HL-60 (cell line): ENCODE measurements around the gene KCNG2.

ENCODE experiments used
- DNase-seq, 2 experiments: peaks; one replicate each; pipeline ENCODE4 v3.0.0-alpha.2; 2010 to 2020; ENCODE audit warnings: low read depth in 1 of 2, low spot score in 1 of 2
- H3K27ac ChIP-seq: fragments of 250-450 bp; sonication (Bioruptor Pico); replicated peaks from 2 replicates; pipeline ENCODE4 v1.5.1; 2020; ENCODE audit warnings: mild to moderate bottlenecking, moderate library complexity
- H3K27me3 ChIP-seq: fragments of 250-450 bp; sonication (Bioruptor Pico); 2 replicates; pipeline ENCODE4 v1.5.1; 2021; ENCODE audit warnings: mild to moderate bottlenecking, moderate library complexity; ENCODE audit not compliant: insufficient read depth, poor library complexity, severe bottlenecking
- H3K4me3 ChIP-seq: replicated peaks from 2 replicates; pipeline ENCODE4 v1.5.1; 2011; ENCODE audit warnings: mild to moderate bottlenecking, control low read depth, low read length; ENCODE audit not compliant: insufficient read depth
- GABPA ChIP-seq: IDR thresholded peaks from 2 replicates; pipeline ENCODE4 v1.6.1; 2012; ENCODE audit warnings: low read depth
- POLR2AphosphoS5 ChIP-seq: IDR thresholded peaks from 2 replicates; pipeline ENCODE4 v1.6.1; 2012; ENCODE audit warnings: low read depth
- SPI1 ChIP-seq: IDR thresholded peaks from 2 replicates; pipeline ENCODE4 v1.6.1; 2012; ENCODE audit warnings: low read depth, mild to moderate bottlenecking, borderline replicate concordance
- TF ChIP-seq, protein P1 (sequence below): IDR thresholded peaks from one replicate; pipeline ENCODE4 v1.5.1; 2011; ENCODE audit warnings: low read length, control low read depth, inconsistent platforms; ENCODE audit not compliant: insufficient read depth
- TF ChIP-seq, protein P2 (sequence below): IDR thresholded peaks from 2 replicates; pipeline ENCODE4 v1.6.1; 2012; ENCODE audit warnings: low read depth; ENCODE audit not compliant: insufficient replicate concordance

Gene KCNG2

DNA sequence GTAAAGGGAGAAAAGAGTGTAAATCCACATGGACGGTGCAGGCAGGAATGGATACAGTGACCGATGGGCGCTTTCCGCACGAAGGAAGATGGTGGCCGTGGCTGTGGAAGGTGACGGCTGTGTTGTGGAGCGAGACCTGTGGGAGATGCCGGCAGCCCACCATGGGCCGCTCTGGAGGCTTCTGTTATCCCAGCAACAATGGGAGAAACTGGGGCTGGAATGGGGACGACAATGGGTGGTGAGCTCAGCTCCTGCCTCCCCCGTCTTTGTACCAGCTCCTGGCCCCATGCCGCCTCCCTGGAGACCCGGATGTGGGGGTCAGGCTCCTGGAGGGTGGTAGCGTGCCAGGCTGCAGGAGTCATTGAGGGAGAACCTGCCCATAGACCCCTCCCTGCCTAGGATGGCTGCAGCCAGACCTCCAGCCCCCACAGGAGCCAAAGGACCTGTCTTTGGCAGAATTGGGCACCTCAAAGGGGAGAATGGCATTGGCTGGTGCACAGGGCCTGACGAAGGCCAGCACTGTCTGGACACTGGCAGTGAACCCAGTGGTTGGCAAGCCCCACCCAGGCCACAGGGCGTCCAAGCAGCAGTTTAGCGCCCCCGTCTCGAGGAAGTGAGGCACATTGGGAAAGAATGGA is 81.1 kb downstream of the KCNG2 start:
- H3K27ac ChIP-seq = no peak overlapping the region
- H3K27me3 ChIP-seq = no peaks in the 10 kb centered on the region
- no peak overlapping the region for H3K4me3 ChIP-seq
- TF ChIP-seq GABPA (no peak), SPI1 (no peak)
- DNase-seq = no peak

DNA sequence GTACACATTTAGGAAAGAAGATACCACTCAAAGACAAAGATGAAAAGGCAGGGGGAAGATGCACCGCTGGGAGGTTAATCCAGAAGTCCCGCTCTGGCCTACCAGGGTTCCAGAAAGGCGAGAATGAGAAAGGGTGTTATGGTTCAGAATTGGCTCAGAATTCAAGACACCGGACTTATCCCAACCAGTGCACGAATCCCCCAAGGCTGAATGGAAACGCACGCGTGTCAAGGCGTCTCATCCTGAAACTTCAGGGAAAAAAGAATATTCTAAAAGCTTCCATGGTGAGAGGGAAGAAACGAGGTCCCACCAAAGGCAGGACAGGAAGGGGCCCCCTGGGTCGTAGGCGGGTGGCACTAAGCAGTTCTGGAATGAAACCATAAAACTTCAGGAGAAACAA is 81.8 kb downstream of the KCNG2 start:
- H3K27me3 ChIP-seq = no peaks in the 10 kb centered on the region
- TF ChIP-seq GABPA (no peak), POLR2AphosphoS5 (no peak), SPI1 (no peak)
- TF ChIP-seq, protein P1, sequence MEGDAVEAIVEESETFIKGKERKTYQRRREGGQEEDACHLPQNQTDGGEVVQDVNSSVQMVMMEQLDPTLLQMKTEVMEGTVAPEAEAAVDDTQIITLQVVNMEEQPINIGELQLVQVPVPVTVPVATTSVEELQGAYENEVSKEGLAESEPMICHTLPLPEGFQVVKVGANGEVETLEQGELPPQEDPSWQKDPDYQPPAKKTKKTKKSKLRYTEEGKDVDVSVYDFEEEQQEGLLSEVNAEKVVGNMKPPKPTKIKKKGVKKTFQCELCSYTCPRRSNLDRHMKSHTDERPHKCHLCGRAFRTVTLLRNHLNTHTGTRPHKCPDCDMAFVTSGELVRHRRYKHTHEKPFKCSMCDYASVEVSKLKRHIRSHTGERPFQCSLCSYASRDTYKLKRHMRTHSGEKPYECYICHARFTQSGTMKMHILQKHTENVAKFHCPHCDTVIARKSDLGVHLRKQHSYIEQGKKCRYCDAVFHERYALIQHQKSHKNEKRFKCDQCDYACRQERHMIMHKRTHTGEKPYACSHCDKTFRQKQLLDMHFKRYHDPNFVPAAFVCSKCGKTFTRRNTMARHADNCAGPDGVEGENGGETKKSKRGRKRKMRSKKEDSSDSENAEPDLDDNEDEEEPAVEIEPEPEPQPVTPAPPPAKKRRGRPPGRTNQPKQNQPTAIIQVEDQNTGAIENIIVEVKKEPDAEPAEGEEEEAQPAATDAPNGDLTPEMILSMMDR = no peak
- TF ChIP-seq, protein P2, sequence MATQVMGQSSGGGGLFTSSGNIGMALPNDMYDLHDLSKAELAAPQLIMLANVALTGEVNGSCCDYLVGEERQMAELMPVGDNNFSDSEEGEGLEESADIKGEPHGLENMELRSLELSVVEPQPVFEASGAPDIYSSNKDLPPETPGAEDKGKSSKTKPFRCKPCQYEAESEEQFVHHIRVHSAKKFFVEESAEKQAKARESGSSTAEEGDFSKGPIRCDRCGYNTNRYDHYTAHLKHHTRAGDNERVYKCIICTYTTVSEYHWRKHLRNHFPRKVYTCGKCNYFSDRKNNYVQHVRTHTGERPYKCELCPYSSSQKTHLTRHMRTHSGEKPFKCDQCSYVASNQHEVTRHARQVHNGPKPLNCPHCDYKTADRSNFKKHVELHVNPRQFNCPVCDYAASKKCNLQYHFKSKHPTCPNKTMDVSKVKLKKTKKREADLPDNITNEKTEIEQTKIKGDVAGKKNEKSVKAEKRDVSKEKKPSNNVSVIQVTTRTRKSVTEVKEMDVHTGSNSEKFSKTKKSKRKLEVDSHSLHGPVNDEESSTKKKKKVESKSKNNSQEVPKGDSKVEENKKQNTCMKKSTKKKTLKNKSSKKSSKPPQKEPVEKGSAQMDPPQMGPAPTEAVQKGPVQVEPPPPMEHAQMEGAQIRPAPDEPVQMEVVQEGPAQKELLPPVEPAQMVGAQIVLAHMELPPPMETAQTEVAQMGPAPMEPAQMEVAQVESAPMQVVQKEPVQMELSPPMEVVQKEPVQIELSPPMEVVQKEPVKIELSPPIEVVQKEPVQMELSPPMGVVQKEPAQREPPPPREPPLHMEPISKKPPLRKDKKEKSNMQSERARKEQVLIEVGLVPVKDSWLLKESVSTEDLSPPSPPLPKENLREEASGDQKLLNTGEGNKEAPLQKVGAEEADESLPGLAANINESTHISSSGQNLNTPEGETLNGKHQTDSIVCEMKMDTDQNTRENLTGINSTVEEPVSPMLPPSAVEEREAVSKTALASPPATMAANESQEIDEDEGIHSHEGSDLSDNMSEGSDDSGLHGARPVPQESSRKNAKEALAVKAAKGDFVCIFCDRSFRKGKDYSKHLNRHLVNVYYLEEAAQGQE = no peak
- DNase-seq = no peak
- no peak overlapping the region for H3K4me3 ChIP-seq
- H3K27ac ChIP-seq = no peak overlapping the region

DNA sequence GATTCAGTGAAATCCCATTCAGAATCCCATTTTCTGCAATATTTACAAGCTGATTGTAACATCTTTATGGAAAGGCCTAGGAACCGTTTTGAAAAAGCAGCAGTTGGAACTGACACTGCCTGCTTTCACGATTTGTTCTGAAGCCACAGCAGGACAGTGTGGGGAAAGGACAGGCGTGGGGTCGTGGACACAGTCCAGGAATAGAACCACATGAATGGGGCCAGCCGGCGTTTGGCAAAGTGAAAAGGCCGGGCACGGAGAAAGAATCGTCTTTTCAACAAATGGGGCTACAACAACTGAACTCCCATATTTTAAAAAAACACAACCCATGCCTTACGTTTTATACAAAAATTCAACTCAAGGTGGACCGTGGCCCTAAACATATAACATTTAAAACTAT is 84.0 kb downstream of the KCNG2 start:
- H3K27me3 ChIP-seq = no peaks in the 10 kb centered on the region
- no peak overlapping the region for H3K27ac ChIP-seq
- no peak overlapping the region for H3K4me3 ChIP-seq
- TF ChIP-seq SPI1 = no peak
- no peak for TF ChIP-seq GABPA
- TF ChIP-seq, protein P1 = no peak
- TF ChIP-seq, protein P2 = no peak
- no peak for TF ChIP-seq POLR2AphosphoS5
- DNase-seq = no peak

DNA sequence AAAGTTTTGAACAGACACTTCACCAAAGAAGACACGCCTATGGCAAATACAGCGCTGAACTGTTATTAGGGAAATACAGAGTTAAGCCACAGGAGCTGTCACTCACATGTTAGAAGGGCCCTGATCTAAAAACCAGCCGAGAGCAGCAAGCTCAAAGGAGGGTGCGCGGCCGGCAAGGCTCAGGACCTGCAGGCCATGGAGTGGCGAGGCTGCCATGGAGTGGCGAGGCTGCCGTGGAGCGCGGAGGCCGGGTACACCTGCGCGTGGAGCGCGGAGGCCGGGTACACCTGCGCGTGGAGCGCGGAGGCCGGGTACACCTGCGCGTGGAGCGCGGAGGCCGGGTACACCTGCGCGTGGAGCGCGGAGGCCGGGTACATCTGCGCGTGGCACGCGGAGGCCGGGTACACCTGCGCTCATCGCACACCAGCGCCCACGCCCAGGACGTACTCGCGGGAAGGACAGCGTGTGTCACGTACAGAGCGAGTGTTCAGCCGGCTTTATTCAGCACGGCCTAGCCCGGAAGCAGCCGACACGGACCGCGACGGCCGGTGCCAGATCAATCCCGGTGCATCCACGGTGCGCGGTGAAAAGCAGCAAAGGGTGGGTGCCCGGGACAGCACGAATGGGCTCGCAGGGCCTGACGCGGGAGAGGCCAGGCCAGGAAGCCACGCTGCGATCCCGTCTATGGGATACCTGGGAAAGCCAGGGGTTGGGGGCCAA is 84.9 kb downstream of the KCNG2 start:
- Histone ChIP-seq H3K27me3 (no peaks in the 10 kb centered on the region), H3K4me3 (no peak overlapping the region), H3K27ac (no peak overlapping the region)
- TF ChIP-seq SPI1 (no peak), POLR2AphosphoS5 (no peak), GABPA (no peak)
- TF ChIP-seq, protein P1 = no peak
- TF ChIP-seq, protein P2 = no peak
- no peak for DNase-seq
